GM18868 (cell line): ENCODE results near the gene CRYBA2.

ENCODE experiments used
- ATAC-seq: cut with Tn5 transposase; IDR thresholded peaks from one replicate; pipeline ENCODE4 v1.9.1; 2021; ENCODE audit warnings: mild to moderate bottlenecking, moderate library complexity; ENCODE audit not compliant: unreplicated experiment

The CRYBA2 gene, protein sequence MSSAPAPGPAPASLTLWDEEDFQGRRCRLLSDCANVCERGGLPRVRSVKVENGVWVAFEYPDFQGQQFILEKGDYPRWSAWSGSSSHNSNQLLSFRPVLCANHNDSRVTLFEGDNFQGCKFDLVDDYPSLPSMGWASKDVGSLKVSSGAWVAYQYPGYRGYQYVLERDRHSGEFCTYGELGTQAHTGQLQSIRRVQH

GRCh38 chr2:218993345-218994315, at the start of gene CRYBA2:
Gene CRYBA2, minus strand, starts transcription at chr2:218993422. Its CDS starts 246 bp downstream, at chr2:218993176.
- no peak for ATAC-seq

- no peak for ATAC-seq
These were observed 49.5 kb upstream of the CRYBA2 start for GRCh38 chr2:219042750-219043149.

DNA sequence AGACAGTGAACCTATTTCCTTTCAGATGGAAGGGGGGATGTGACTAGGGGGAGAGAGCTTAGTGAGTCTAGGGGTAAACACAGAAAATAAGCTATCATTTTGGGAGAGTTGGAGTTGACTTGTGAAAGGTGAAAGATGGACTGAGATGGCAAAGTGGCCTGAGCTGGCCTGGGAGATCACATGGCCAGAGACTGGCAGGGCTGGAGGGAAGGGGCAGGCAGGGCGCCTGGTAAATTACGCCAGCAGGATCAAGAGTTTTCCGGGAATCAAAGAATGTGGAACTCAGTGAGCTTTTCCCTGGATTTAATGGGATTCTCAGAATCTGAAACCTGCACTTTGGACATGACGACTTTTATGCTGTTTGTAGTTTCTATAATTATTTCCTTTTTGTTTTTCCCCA, 48.9 kb upstream of the CRYBA2 start:
- no peak for ATAC-seq

DNA sequence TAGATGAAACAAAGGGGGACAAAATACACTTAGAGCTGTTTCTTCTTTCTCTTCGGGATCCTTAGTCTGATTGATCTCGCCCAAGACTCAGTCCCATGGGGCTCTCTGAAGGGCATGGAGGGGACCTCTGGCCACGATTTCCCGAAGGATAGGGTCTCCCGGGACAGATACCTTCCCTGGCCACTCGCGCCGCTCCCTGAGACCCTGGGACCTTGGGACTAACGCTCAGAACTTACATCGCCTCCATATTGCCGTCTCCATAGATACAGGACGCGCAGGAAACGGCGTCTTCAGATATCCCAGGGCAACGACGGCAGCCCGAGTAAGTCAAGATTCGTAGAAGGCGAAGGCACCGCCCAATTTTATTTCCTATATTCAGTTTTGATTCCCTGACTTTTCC, 48.0 kb upstream of the CRYBA2 start, which contains the start of gene CFAP65:
CFAP65 (minus strand) TSS at position 265 of the 400 bp plus-strand sequence. CDS start 2,468 bp downstream, outside the sequence.
- ATAC-seq = no peak

GRCh38 chr2:219038600-219038999, 45.4 kb upstream of the CRYBA2 start:
- ATAC-seq = no peak

GRCh38 chr2:219037783-219038499, 44.7 kb upstream of the CRYBA2 start:
- no peak for ATAC-seq

DNA sequence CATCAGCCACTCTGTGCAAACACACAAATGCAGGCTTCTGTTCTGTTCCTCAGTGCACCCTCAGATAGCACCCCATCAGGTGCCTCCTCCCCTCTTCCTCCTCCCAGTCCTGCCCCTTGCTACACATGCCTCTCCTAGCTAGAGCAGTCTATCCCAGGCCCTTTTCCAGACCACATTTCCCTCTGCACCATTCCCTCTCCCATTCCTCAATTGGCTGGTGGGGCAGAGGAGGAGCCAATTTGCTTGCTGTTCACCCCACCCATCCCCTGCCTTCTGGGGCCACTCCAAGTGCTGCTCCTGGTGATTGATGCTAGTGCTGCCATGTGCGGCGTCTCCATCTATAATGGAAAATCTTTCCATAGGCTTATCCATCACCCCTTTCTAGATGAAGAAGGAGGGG, 42.7 kb upstream of the CRYBA2 start:
- no peak for ATAC-seq

- ATAC-seq = no peak
These were observed 41.6 kb upstream of the CRYBA2 start for GRCh38 chr2:219034823-219035222.

DNA sequence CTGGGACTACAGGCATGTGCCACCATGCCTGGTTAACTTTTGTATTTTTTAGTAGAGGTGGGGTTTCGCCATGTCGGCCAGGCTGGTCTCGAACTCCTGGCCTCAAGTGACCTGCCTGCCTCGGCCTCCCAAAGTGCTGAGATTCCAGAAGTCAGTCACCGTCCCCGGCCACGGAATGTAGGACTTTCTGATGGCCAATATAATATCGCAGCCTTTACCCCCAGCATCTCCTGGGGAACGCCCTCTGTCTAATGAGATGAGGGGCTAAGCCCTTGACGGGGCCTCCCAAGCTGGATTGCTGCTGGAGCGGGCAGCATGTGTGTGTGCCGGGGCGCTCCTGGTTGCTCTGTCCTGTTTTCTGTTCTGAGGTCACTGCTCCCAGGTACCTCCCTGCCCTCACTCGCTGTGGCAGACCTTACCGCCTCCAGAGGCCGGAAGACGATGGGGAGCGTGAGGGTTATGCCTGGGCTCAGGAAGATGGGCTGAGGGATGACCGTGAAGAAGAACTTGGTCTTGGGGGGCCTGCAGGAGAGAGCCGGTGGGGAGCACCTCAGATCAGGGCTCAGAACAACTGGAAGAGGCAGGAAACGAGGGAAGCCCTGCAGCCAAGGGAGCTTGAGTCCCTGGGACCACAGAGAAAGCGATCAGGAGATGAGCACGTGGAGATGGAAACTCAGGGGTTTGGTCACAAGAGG, 39.0 kb upstream of the CRYBA2 start:
- ATAC-seq = no peak

DNA sequence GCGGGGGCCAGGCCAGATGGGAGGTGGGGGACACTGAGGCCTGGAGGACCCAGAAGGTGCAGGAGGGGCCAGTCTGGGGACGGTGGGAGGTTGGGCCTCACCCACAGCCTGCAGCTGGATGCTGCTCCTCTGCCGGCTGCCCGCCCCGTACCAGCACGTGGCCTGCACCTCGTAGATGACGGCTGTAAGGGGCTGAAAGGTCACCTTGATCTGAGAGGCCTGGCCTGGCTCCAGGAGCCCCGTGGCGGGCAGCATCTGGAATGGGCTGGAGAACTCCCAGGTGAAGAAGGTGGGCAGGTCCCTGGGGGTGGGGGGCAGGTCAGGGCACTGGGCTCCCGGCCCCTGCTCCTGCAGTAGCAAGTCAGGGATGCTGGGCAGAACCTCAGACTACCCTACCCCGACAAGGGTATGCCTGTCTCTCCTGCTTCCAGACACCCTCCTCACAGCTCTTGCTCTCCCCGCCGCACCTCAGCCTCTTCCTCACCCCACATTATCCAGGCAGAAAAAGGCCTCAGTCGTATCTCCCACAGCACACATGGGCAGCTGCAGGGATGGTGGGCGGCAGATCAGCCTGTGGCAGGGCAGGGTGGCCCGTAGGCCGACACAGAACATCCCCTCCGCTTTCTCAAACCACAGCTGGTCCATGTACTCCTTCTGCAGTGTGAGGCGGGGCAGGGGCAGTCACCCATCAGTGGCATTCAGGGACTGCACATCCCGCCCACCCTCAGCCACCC, 38.0 kb upstream of the CRYBA2 start:
- no peak for ATAC-seq

- no peak for ATAC-seq
These were observed 37.1 kb upstream of the CRYBA2 start for GRCh38 chr2:219030177-219030940.

DNA sequence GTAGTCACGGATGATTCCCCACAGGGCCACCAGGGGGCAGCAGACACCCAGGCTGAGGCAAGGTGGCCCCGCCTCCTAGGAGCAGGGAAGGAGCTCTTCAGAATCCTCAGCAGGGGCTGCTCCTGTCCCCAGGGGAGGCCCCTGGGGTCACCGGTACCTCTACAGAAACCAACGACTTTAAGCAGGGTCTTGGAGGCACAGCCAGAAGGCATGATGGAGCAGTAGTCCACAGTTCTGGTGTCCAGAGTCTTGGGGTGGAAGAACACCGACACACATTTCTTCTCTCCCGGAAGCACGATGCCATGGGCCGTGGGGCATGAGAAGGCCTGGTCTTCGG, 36.6 kb upstream of the CRYBA2 start:
- peak; percentile 86 for ATAC-seq

- peak; percentile 18 for ATAC-seq
These were observed 36.0 kb upstream of the CRYBA2 start for GRCh38 chr2:219028996-219029828.

DNA sequence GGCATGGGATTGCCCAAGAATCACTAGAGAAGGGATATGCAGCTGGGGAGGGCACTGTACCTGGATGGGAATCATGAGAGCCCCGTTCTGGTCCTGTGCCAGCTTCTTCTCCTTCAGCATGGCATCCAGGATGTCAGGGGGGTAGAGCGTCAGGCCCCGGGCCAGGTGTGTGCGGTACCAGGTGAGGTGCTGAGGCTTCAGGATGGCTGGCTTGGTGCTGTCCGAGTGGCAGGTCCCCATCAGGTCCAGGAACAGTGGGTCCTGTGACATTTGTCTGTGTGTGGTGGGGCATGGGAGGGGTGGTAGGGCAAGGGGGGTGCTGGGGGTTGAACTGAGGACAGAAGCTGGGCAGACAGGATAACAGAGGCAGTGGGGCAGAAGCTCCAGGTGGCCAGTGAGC, 34.9 kb upstream of the CRYBA2 start:
- ATAC-seq = no peak

GRCh38 chr2:219027511-219028055, 34.4 kb upstream of the CRYBA2 start:
- no peak for ATAC-seq

DNA sequence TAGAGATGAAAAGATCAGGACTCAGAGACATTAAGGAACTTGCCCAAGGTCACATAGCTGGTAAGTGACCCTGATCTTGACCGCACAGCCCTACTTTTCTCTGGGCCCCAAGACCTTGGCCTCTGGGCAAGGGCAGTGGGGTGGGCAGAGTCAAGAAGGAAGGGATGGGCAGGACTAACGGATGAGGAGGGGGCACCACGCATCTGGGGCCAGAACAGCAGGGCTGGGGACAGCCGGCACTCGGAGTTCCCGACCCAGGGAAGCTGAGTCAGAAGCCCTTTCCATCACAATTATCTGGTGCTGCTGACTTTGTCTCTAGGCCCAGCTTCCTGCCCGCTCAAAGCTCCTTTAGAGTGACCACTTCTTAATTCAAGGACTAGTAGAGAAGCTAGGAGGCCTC, 33.7 kb upstream of the CRYBA2 start:
- ATAC-seq = no peak

GRCh38 chr2:219025637-219026585, 32.7 kb upstream of the CRYBA2 start:
- ATAC-seq = no peak
